ENCODE results near the gene DDIAS.

DDIAS gene

DNA sequence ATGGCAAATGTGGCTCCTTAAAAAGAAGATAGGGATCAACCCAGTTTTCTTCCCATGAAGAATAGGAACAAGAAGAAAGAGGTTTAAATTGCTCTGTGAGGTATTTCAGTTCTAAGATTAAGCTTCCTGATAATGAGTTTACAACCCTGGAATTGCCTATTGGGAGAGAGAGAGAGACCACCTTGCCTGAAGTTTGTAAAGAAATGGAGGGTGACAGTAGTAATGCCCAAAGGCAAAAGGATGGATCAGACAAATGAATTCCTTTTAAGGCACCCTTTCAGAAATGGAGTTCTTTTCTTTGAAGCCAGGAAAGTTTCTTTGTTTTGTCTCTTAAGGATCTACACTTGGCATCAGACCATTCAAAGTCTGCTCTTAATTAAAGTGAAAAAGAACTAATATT is 74.3 kb downstream of the DDIAS start:
- ChIA-PET POLR2A (no interaction called here), CTCF (no interaction called here)
- TF ChIP-seq NFRKB (IDR thresholded peaks at IDR 0.05) (no peak), CTBP1 (IDR thresholded peaks at IDR 0.05; ENCODE audit: borderline replicate concordance) (no peak), LEF1 (IDR thresholded peaks at IDR 0.05; ENCODE audit: borderline replicate concordance) (no peak), SUZ12 (IDR thresholded peaks at IDR 0.05) (no peak), FOXK2 (IDR thresholded peaks at IDR 0.05) (no peak), ZNF384 (IDR thresholded peaks at IDR 0.05) (no peak), ELF4 (IDR thresholded peaks at IDR 0.05) (no peak), FOXM1 (IDR thresholded peaks at IDR 0.05; ENCODE audit: borderline replicate concordance) (no peak), BHLHE40 (IDR thresholded peaks at IDR 0.05; ENCODE audit: borderline replicate concordance) (no peak), HDGF (IDR thresholded peaks at IDR 0.05; ENCODE audit: borderline replicate concordance) (no peak), TARDBP (IDR thresholded peaks at IDR 0.05) (no peak), L3MBTL2 (conservative IDR thresholded peaks at IDR 0.05) (no peak), SP1 (IDR thresholded peaks at IDR 0.05) (no peak)
- TF ChIP-seq, protein P1, sequence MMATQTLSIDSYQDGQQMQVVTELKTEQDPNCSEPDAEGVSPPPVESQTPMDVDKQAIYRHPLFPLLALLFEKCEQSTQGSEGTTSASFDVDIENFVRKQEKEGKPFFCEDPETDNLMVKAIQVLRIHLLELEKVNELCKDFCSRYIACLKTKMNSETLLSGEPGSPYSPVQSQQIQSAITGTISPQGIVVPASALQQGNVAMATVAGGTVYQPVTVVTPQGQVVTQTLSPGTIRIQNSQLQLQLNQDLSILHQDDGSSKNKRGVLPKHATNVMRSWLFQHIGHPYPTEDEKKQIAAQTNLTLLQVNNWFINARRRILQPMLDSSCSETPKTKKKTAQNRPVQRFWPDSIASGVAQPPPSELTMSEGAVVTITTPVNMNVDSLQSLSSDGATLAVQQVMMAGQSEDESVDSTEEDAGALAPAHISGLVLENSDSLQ (IDR thresholded peaks at IDR 0.05), result no peak
- no peak for DNase-seq (ENCODE audit: extremely low spot score)

DNA sequence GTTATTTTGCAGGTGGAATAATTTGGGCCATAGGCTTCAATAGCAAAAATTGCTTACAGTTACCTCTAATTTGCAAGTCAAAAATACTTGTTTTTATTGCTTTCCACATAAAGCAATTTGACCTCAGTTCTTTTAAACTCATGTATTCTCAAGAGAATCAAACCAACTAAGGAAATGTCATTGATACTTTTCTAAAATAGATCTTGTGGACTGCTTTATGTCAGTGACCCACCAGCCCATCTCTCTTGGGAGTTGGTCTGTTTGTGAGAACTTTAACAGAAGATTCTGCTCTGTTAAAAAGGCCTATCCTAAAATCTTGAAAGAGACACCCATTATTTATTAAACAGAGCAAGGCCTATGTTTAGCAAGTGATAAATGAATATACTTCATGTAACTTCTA is 75.2 kb downstream of the DDIAS start:
- DNase-seq (ENCODE audit: extremely low spot score), result no peak
- no peak for TF ChIP-seq TARDBP (IDR thresholded peaks at IDR 0.05)
- no peak for TF ChIP-seq SUZ12 (IDR thresholded peaks at IDR 0.05)
- TF ChIP-seq ARNT (IDR thresholded peaks at IDR 0.05), result no peak
- TF ChIP-seq LEF1 (IDR thresholded peaks at IDR 0.05; ENCODE audit: borderline replicate concordance), result no peak
- ChIA-PET CTCF (no interaction called here), POLR2A (no interaction called here)

DNA sequence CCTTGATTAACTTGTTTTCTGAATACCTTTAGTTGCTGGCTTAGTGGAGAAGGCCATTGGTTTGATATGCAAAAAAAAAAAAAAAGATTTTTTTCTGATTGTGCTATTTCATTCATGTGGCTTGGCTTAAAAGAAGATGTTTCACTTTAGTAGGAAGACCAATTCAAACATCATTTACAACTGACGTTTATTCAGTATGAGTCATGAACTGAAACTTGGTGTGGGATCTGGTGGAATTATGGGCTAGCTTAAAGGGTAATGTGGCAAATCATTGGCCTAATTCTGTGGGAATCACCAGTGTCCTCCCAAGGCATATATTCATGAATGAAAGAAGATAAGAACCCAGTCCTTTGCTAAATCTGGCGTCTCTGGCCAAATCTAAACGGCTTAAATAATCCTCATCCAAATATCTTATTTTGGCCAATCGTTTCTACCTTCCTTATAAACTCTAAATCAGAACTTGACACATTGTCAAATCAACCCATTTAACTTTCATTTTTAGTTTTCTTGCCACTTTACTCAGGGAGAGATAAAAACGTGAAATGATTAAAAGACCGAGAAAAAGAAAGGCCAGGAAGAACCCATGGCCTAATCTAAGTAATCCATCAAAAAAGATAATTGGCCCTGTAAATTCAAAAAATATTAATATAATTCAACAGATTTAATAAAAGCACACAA is 77.0 kb downstream of the DDIAS start:
- TF ChIP-seq ARNT (IDR thresholded peaks at IDR 0.05) (no peak), SP1 (IDR thresholded peaks at IDR 0.05) (no peak), FOXK2 (IDR thresholded peaks at IDR 0.05) (no peak), SUZ12 (IDR thresholded peaks at IDR 0.05) (no peak), ELF4 (IDR thresholded peaks at IDR 0.05) (no peak), HDGF (IDR thresholded peaks at IDR 0.05; ENCODE audit: borderline replicate concordance) (no peak), TARDBP (IDR thresholded peaks at IDR 0.05) (no peak), FOXA1 (IDR thresholded peaks at IDR 0.05) (no peak), L3MBTL2 (conservative IDR thresholded peaks at IDR 0.05) (no peak), LEF1 (IDR thresholded peaks at IDR 0.05; ENCODE audit: borderline replicate concordance) (no peak), BHLHE40 (IDR thresholded peaks at IDR 0.05; ENCODE audit: borderline replicate concordance) (no peak), ZNF384 (IDR thresholded peaks at IDR 0.05) (no peak), CTBP1 (IDR thresholded peaks at IDR 0.05; ENCODE audit: borderline replicate concordance) (no peak), FOXM1 (IDR thresholded peaks at IDR 0.05; ENCODE audit: borderline replicate concordance) (no peak), NFRKB (IDR thresholded peaks at IDR 0.05) (no peak)
- TF ChIP-seq, protein P1 (IDR thresholded peaks at IDR 0.05), result no peak
- CTCF ChIA-PET, result no interaction called here
- no peak for DNase-seq (ENCODE audit: extremely low spot score)
- POLR2A ChIA-PET, result no interaction called here

DNA sequence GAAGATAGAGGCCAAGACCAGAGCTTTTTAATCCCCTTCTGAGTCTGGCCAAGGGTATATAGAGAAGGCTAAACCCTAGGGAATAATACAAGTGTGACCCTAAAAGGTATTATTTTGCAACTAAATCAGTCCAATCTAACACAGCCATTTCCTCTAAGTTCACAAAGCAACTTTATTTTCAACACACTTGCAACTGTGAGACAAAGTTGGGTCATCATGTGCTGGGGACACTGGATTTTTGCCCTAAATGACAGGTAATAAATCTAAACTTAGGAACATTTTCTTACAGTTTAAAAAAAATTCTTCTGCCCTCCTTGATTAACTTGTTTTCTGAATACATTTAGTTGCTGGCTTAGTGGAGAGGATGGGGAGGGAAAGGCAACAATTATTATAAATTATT is 78.3 kb downstream of the DDIAS start:
- POLR2A ChIA-PET, result no interaction called here
- DNase-seq (ENCODE audit: extremely low spot score), result no peak
- TF ChIP-seq LEF1 (IDR thresholded peaks at IDR 0.05; ENCODE audit: borderline replicate concordance) (no peak), CTBP1 (IDR thresholded peaks at IDR 0.05; ENCODE audit: borderline replicate concordance) (no peak), NFRKB (IDR thresholded peaks at IDR 0.05) (no peak), ELF4 (IDR thresholded peaks at IDR 0.05) (no peak), FOXM1 (IDR thresholded peaks at IDR 0.05; ENCODE audit: borderline replicate concordance) (no peak), FOXA1 (IDR thresholded peaks at IDR 0.05) (no peak)
- TF ChIP-seq, protein P1 (IDR thresholded peaks at IDR 0.05), result no peak
- CTCF ChIA-PET, result no interaction called here

DNA sequence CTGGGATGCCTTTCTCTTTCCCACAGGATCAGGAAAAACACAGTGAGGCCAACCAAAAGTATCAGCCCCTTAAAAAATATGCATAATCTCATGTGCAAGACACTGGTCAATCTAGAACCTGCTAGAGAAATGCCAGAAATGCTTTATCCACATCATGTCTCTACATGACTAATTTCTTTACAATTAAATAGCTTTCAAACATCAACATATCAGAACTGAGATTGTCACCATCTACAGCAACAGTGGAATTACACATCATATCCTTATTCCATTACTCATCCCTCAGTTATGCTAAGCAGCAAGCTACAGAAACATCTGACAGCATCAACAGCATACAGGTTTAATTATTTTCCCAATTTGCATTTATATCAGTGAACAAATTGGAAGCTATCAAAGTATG is 78.8 kb downstream of the DDIAS start:
- DNase-seq (ENCODE audit: extremely low spot score), result no peak
- ChIA-PET CTCF (no interaction called here), POLR2A (no interaction called here)
- TF ChIP-seq ZNF384 (IDR thresholded peaks at IDR 0.05), result no peak
- no peak for TF ChIP-seq L3MBTL2 (conservative IDR thresholded peaks at IDR 0.05)
- TF ChIP-seq SP1 (IDR thresholded peaks at IDR 0.05), result no peak
- TF ChIP-seq LEF1 (IDR thresholded peaks at IDR 0.05; ENCODE audit: borderline replicate concordance), result no peak
- TF ChIP-seq FOXK2 (IDR thresholded peaks at IDR 0.05), result no peak
- no peak for TF ChIP-seq ARNT (IDR thresholded peaks at IDR 0.05)
- no peak for TF ChIP-seq NFRKB (IDR thresholded peaks at IDR 0.05)

DNA sequence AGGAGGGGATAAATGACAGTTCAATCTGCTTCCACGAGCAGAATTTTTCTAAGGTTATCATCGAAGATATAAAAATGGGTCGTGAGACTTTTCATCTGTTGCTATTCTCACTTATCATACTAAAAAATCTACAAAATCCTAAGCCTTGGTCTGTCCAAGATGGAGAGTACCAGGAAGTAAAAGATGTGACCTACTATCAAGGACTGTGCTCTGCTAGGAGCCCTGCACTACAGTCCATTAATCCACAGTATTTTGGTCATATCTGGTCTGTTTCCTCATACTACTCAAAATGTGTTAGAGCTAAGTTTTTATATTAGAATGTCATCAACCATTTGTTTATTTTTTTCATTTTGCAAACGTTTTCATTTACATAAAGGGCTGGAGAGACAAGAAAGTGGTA is 79.4 kb downstream of the DDIAS start:
- no peak for TF ChIP-seq CTBP1 (IDR thresholded peaks at IDR 0.05; ENCODE audit: borderline replicate concordance)
- TF ChIP-seq BHLHE40 (IDR thresholded peaks at IDR 0.05; ENCODE audit: borderline replicate concordance), result no peak
- no peak for TF ChIP-seq NFRKB (IDR thresholded peaks at IDR 0.05)
- no peak for TF ChIP-seq FOXA1 (IDR thresholded peaks at IDR 0.05)
- TF ChIP-seq TARDBP (IDR thresholded peaks at IDR 0.05), result no peak
- TF ChIP-seq, protein P1 (IDR thresholded peaks at IDR 0.05), result no peak
- no peak for TF ChIP-seq L3MBTL2 (conservative IDR thresholded peaks at IDR 0.05)
- TF ChIP-seq ELF4 (IDR thresholded peaks at IDR 0.05), result no peak
- TF ChIP-seq FOXM1 (IDR thresholded peaks at IDR 0.05; ENCODE audit: borderline replicate concordance), result no peak
- TF ChIP-seq FOXK2 (IDR thresholded peaks at IDR 0.05), result no peak
- no peak for TF ChIP-seq SP1 (IDR thresholded peaks at IDR 0.05)
- TF ChIP-seq LEF1 (IDR thresholded peaks at IDR 0.05; ENCODE audit: borderline replicate concordance), result no peak
- TF ChIP-seq ZNF384 (IDR thresholded peaks at IDR 0.05), result no peak
- TF ChIP-seq SUZ12 (IDR thresholded peaks at IDR 0.05), result no peak
- no peak for TF ChIP-seq ARNT (IDR thresholded peaks at IDR 0.05)
- no peak for TF ChIP-seq HDGF (IDR thresholded peaks at IDR 0.05; ENCODE audit: borderline replicate concordance)
- no peak for DNase-seq (ENCODE audit: extremely low spot score)
- ChIA-PET CTCF (no interaction called here), POLR2A (no interaction called here)
